VCaP (cell line): ENCODE results near the gene PGA4.
"Not testable (repeated sequence)": the region's sequence is repeated elsewhere in the genome, so short reads cannot be mapped to it uniquely, and the experiment has no call there.

Experiments used
- H3K27ac ChIP-seq: fragments of 450-650 bp; 2 replicates; pipeline ENCODE4 v1.5.1; 2017
- CTCF ChIP-seq: fragments of 450-650 bp; conservative IDR thresholded peaks from 2 replicates; pipeline ENCODE4 v1.5.1; 2017; ENCODE audit warnings: mild to moderate bottlenecking, moderate library complexity

Gene PGA4

GRCh38 chr11:61226457-61227137 is 4.5 kb downstream of the PGA4 start:
- H3K27ac ChIP-seq, result not testable (repeated sequence)

GRCh38 chr11:61229458-61229857 is 7.3 kb downstream of the PGA4 start:
- not testable (repeated sequence) for H3K27ac ChIP-seq

DNA sequence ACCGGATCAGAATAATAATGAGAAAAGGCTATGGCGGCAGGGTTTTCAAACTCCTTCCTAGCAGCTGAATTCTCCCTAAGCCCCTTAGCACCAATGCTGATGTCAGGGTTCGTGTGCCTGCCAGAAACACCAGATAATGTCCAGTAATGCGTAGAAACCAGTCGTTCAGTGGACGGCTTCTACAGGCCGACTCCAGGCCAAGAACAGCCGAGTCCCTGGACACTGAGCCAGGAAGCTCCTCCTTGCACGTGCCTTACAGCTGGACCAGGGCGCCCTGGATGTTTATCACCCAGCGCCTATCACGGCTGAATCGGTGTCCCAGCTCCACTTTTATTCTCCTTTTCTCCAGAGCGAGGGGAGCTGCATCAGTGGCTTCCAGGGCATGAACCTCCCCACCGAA is 8.9 kb downstream of the PGA4 start:
- H3K27ac ChIP-seq, result not testable (repeated sequence)

- not testable (repeated sequence) for H3K27ac ChIP-seq
These were observed 9.4 kb downstream of the PGA4 start for GRCh38 chr11:61231585-61231984.

- H3K27ac ChIP-seq, result not testable (repeated sequence)
These were observed 10.5 kb downstream of the PGA4 start for GRCh38 chr11:61232548-61233145.

DNA sequence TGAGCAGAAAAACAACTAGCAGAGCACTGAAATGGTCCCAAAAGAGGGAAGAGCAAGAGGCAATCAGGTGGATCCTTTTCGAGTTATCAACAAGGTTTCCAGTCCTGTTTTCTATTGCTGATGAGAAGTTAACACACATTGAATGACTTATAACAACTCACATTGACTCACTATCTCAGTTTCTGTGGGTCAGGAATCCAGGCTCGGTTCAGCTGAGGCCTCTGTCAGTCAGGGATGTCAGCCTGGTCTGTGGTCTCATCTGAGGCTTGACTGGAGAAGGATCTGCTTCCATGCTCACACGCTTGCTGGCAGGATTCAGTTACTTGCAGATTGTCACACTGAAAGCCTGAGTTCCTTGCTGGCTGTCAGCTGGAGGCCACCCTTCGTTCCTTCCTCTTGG is 15.0 kb downstream of the PGA4 start:
- H3K27ac ChIP-seq, result not testable (repeated sequence)

- H3K27ac ChIP-seq, result not testable (repeated sequence)
These were observed 18.1 kb downstream of the PGA4 start for GRCh38 chr11:61240288-61240687.

DNA sequence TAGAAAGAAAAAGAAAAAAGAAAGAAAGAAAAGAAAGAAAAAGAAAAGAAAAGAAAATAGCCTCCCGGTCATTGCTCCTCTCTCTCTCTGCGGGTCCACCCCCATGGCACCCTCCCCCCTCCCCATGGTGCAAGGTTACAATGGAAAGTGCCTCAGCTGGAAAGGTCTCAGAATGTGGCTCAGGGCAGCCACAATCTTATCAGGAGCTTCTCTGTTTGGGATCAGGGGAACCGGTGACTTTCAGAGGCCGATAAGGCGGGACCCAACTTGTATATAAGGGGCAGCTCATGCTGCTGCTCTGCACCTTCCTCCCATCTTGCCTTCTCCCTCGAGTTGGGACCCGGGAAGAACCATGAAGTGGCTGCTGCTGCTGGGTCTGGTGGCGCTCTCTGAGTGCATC is 18.7 kb downstream of the PGA4 start, which contains the start of gene PGA5:
TSS of gene PGA5 (plus strand) at position 301 of the 400 bp plus-strand sequence. CDS start at position 353, 52 bp downstream.
- H3K27ac ChIP-seq, result not testable (repeated sequence)

GRCh38 chr11:61241526-61241925 is 19.4 kb downstream of the PGA4 start:
- H3K27ac ChIP-seq, result not testable (repeated sequence)

- not testable (repeated sequence) for H3K27ac ChIP-seq
These were observed 23.3 kb downstream of the PGA4 start for GRCh38 chr11:61245284-61245964.

GRCh38 chr11:61248071-61248470 is 25.9 kb downstream of the PGA4 start:
- not testable (repeated sequence) for H3K27ac ChIP-seq

DNA sequence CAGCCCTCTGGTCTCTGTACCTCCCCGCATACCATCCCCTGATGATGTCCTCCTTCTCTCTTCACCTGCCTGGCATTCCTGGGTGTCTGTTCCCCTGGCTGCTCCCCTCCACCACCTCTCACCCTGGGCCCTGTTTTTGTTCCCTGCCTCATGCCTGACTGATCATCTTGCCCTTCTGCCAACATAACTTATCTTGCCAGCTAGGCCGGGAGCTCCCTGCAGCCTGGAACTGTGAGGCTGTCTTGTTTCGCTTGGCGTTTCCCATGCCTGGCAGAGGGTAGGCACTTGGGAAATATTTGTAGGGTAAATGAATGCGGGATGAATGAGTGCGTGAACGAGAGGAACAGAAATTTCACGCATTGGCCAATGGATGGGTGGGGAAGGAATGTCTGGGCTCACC is 27.1 kb downstream of the PGA4 start:
- H3K27ac ChIP-seq, result not testable (repeated sequence)

GRCh38 chr11:61250796-61251765 is 28.9 kb downstream of the PGA4 start:
- H3K27ac ChIP-seq, result not testable (repeated sequence)

- not testable (repeated sequence) for H3K27ac ChIP-seq
These were observed 30.2 kb downstream of the PGA4 start for GRCh38 chr11:61252332-61252731.

DNA sequence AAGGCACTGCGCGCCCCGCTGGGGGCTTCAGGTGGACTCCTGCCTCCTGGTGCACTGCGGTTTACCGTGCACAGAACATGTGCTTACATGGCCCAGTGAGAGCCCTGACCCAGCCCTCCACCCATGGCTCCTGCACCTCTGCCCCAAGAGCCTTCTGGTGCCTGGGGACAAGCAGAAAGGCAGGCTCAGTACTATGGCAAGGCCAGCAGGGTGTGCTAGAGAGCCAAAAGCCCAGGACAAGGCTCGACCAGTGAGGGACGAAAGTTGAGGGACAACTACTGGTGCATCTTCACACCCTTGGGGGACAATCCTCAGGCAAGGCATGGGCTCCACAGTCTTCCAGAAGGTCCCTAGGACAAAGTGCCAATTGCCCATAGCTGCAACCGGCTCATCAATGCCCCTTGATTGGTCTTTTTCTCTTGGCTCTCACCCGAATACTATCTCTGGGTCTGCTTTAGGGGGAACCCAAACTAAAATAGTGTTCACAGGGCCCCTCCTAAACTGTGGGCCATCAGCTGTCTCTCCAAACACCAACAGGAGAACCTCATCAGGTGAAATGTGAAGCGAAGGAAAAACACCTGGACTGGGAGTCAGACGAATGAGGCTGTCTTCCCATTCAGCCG is 32.4 kb downstream of the PGA4 start:
- TF ChIP-seq CTCF, result peak; percentile 81

More for the DNA sequence above, 32.4 kb downstream of the PGA4 start:
- no peak overlapping the region for H3K27ac ChIP-seq
